HEK293T (cell line): ENCODE measurements around the gene SLC35A5.

Experiments
- CTCF ChIA-PET: fragments of 350-600 bp; formaldehyde crosslinking; extraction: SDS; loops from one replicate; lab custom pipeline; 2021; ENCODE audit warnings: antibody characterized with exemption, inconsistent platforms; lab: Yijun Ruan, JAX
- POLR2A ChIA-PET: fragments of 350-600 bp; formaldehyde crosslinking; extraction: SDS; loops from one replicate; lab custom pipeline; 2020; ENCODE audit warnings: antibody characterized with exemption, inconsistent platforms; lab: Yijun Ruan, JAX
- DNase-seq: peaks from one replicate; pipeline ENCODE4 v3.0.0; 2012; ENCODE audit warnings: mixed read lengths; ENCODE audit errors: extremely low spot score
- ARNT ChIP-seq: fragments of 450-650 bp; IDR thresholded peaks from 2 replicates; pipeline ENCODE4 v1.6.1; 2017; ENCODE audit warnings: mild to moderate bottlenecking
- BHLHE40 ChIP-seq: fragments of 450-650 bp; IDR thresholded peaks from 2 replicates; pipeline ENCODE4 v1.6.1; 2016; ENCODE audit warnings: mild to moderate bottlenecking, moderate library complexity, borderline replicate concordance
- CTBP1 ChIP-seq: fragments of 450-650 bp; IDR thresholded peaks from 2 replicates; pipeline ENCODE4 v1.6.1; 2016; ENCODE audit warnings: borderline replicate concordance
- ELF4 ChIP-seq: fragments of 450-650 bp; IDR thresholded peaks from 2 replicates; pipeline ENCODE4 v1.6.1; 2017; ENCODE audit warnings: antibody characterized with exemption
- FOXA1 ChIP-seq: fragments of 450-650 bp; IDR thresholded peaks from 2 replicates; pipeline ENCODE4 v1.6.1; 2016; ENCODE audit warnings: mild to moderate bottlenecking
- FOXK2 ChIP-seq: fragments of 450-650 bp; IDR thresholded peaks from 2 replicates; pipeline ENCODE4 v1.6.1; 2016; ENCODE audit warnings: mild to moderate bottlenecking
- FOXM1 ChIP-seq: fragments of 450-650 bp; IDR thresholded peaks from 2 replicates; pipeline ENCODE4 v1.6.1; 2017; ENCODE audit warnings: mild to moderate bottlenecking, borderline replicate concordance
- HDGF ChIP-seq: fragments of 450-650 bp; IDR thresholded peaks from 2 replicates; pipeline ENCODE4 v1.6.1; 2017; ENCODE audit warnings: antibody characterized with exemption, borderline replicate concordance
- L3MBTL2 ChIP-seq: fragments of 450-650 bp; conservative IDR thresholded peaks from 2 replicates; pipeline ENCODE4 v1.6.1; 2016; ENCODE audit warnings: mild to moderate bottlenecking
- LEF1 ChIP-seq: fragments of 450-650 bp; IDR thresholded peaks from 2 replicates; pipeline ENCODE4 v1.6.1; 2017; ENCODE audit warnings: mild to moderate bottlenecking, borderline replicate concordance
- NFRKB ChIP-seq: fragments of 450-650 bp; IDR thresholded peaks from 2 replicates; pipeline ENCODE4 v1.6.1; 2016; ENCODE audit warnings: mild to moderate bottlenecking, moderate library complexity
- PKNOX1 ChIP-seq: fragments of 450-650 bp; IDR thresholded peaks from 2 replicates; pipeline ENCODE4 v1.6.1; 2016
- SP1 ChIP-seq: fragments of 450-650 bp; IDR thresholded peaks from 2 replicates; pipeline ENCODE4 v1.6.1; 2017
- SUZ12 ChIP-seq: fragments of 450-650 bp; IDR thresholded peaks from 2 replicates; pipeline ENCODE4 v1.6.1; 2016; ENCODE audit warnings: mild to moderate bottlenecking
- TARDBP ChIP-seq: fragments of 450-650 bp; IDR thresholded peaks from 2 replicates; pipeline ENCODE4 v1.6.1; 2016
- ZNF384 ChIP-seq: fragments of 450-650 bp; IDR thresholded peaks from 2 replicates; pipeline ENCODE4 v1.6.1; 2016

SLC35A5 gene

GRCh38 chr3:112602217-112602838, 40.5 kb downstream of the SLC35A5 start:
- POLR2A ChIA-PET = interaction anchor here (0.9 kb wide), 1 partner anchor 40 kb away, joined by 4 read pairs; the partner anchor contains the start of genes ATG3 and SLC35A5
- CTCF ChIA-PET = no interaction called here
- DNase-seq = no peak
- TF ChIP-seq SUZ12 (no peak), FOXK2 (no peak), FOXM1 (no peak), ARNT (no peak), NFRKB (no peak)

GRCh38 chr3:112604536-112604935, 42.7 kb downstream of the SLC35A5 start:
- ChIA-PET CTCF (no interaction called here), POLR2A (no interaction called here)
- DNase-seq = no peak
- TF ChIP-seq ARNT = no peak
- no peak for TF ChIP-seq HDGF
- TF ChIP-seq SP1 = no peak
- TF ChIP-seq LEF1 = no peak
- TF ChIP-seq BHLHE40 = no peak
- TF ChIP-seq FOXA1 = no peak
- no peak for TF ChIP-seq FOXM1
- TF ChIP-seq SUZ12 = no peak
- no peak for TF ChIP-seq NFRKB
- TF ChIP-seq FOXK2 = no peak
- no peak for TF ChIP-seq L3MBTL2
- TF ChIP-seq CTBP1 = no peak
- TF ChIP-seq ZNF384 = no peak
- no peak for TF ChIP-seq ELF4

GRCh38 chr3:112605285-112605684, 43.4 kb downstream of the SLC35A5 start:
- CTCF ChIA-PET = no interaction called here
- DNase-seq = no peak
- TF ChIP-seq TARDBP (no peak), ELF4 (no peak), LEF1 (no peak), SP1 (no peak), BHLHE40 (no peak), CTBP1 (no peak), FOXA1 (no peak), FOXM1 (no peak), SUZ12 (no peak), FOXK2 (no peak), HDGF (no peak), ARNT (no peak), L3MBTL2 (no peak), PKNOX1 (no peak), NFRKB (no peak), ZNF384 (no peak)
- POLR2A ChIA-PET = no interaction called here

GRCh38 chr3:112606098-112606497, 44.3 kb downstream of the SLC35A5 start:
- TF ChIP-seq BHLHE40 (no peak), HDGF (no peak), FOXK2 (no peak), ZNF384 (no peak), FOXA1 (no peak), SUZ12 (no peak), ARNT (no peak), LEF1 (no peak), NFRKB (no peak), TARDBP (no peak), FOXM1 (no peak), CTBP1 (no peak), SP1 (no peak), L3MBTL2 (no peak), ELF4 (no peak), PKNOX1 (no peak)
- DNase-seq = no peak
- POLR2A ChIA-PET = interaction anchor here (0.6 kb wide), 1 partner anchor 11 kb away, joined by 3 read pairs; no protein-coding TSS in a partner anchor
- CTCF ChIA-PET = interaction anchor here (0.5 to 0.7 kb wide), 2 partner anchors 29 to 44 kb away, joined by 3 read pairs; partner anchors contain the start of genes ATG3 and SLC35A5

GRCh38 chr3:112607863-112608262, 46.0 kb downstream of the SLC35A5 start:
- no peak for DNase-seq
- CTCF ChIA-PET = interaction anchor here (1.0 kb wide), 1 partner anchor 36 kb away, joined by 3 read pairs; no protein-coding TSS in a partner anchor
- POLR2A ChIA-PET = no interaction called here
- TF ChIP-seq L3MBTL2 (no peak), ELF4 (no peak)

GRCh38 chr3:112610121-112610520, 48.3 kb downstream of the SLC35A5 start:
- no peak for DNase-seq
- TF ChIP-seq SP1 = no peak
- TF ChIP-seq PKNOX1 = no peak
- TF ChIP-seq SUZ12 = no peak
- TF ChIP-seq CTBP1 = no peak
- no peak for TF ChIP-seq FOXM1
- TF ChIP-seq NFRKB = no peak
- TF ChIP-seq FOXK2 = no peak
- no peak for TF ChIP-seq L3MBTL2
- TF ChIP-seq ARNT = no peak
- TF ChIP-seq ZNF384 = no peak
- TF ChIP-seq LEF1 = no peak
- CTCF ChIA-PET = no interaction called here
- POLR2A ChIA-PET = no interaction called here
